Measurements from ENCODE around the gene BEGAIN.

DNA sequence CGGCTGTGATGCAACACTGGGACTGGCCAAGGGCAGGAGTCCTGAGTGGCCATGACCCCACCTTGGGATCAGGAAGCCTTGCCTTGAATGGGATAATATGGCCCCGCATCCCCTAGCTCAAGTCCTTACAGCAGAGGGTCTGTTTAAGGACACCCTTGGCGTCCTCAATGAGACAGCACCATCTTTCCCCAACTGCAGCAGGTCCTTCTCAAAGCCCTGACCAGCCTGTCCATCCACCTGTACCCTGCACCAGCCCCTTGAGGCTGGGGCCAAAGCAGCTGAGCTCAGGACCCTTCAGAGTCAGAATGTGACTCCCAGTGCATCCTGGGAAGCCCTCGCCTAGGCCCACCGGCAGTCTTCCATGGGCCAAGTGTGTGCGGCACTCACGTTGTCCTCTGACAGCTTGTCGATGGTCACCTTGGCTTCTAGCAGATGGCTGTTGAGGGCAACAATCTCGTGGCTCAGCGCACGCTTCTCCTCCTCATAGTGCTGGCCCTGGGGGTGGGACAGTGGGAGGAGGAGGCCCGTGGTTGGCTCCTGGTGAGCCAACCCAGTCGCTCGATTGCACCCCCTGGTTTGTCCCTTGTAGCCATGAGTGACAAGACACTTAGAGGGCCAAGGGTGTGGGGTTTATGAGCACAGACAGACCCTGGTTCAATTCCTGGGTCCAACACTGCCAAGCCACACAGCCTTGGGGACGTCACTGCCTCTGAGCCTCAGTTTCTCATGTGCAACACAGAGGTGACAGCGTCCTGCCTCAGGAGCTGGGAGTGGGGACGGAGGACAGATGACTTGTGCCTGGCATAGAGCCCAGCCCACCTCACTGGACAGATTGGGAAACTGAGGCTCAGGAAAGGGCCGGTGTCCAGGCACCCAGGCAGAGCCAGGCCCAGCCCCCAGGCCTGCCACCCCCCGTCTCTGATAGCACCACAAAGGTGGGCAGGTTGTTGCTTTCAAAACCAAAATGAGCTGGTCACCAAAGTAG is 43.5 kb downstream of the BEGAIN start:
- TF ChIP-seq EZH2 (IDR thresholded peaks at IDR 0.05; ENCODE audit: borderline replicate concordance, insufficient read depth, low read length, poor library complexity, severe bottlenecking) (no peak), EP300 (conservative IDR thresholded peaks at IDR 0.05; ENCODE audit: poor library complexity, severe bottlenecking) (no peak), TAF1 (IDR thresholded peaks at IDR 0.05; ENCODE audit: low read depth) (no peak), MXI1 (conservative IDR thresholded peaks at IDR 0.05; ENCODE audit: poor library complexity, severe bottlenecking) (no peak), POLR2AphosphoS5 (IDR thresholded peaks at IDR 0.05) (no peak), RAD21 (conservative IDR thresholded peaks at IDR 0.05) (no peak), SMC3 (conservative IDR thresholded peaks at IDR 0.05; ENCODE audit: poor library complexity) (no peak)
- TF ChIP-seq, protein P1, sequence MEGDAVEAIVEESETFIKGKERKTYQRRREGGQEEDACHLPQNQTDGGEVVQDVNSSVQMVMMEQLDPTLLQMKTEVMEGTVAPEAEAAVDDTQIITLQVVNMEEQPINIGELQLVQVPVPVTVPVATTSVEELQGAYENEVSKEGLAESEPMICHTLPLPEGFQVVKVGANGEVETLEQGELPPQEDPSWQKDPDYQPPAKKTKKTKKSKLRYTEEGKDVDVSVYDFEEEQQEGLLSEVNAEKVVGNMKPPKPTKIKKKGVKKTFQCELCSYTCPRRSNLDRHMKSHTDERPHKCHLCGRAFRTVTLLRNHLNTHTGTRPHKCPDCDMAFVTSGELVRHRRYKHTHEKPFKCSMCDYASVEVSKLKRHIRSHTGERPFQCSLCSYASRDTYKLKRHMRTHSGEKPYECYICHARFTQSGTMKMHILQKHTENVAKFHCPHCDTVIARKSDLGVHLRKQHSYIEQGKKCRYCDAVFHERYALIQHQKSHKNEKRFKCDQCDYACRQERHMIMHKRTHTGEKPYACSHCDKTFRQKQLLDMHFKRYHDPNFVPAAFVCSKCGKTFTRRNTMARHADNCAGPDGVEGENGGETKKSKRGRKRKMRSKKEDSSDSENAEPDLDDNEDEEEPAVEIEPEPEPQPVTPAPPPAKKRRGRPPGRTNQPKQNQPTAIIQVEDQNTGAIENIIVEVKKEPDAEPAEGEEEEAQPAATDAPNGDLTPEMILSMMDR (IDR thresholded peaks at IDR 0.05; ENCODE audit: poor library complexity, severe bottlenecking), result no peak
- TF ChIP-seq, protein P2, sequence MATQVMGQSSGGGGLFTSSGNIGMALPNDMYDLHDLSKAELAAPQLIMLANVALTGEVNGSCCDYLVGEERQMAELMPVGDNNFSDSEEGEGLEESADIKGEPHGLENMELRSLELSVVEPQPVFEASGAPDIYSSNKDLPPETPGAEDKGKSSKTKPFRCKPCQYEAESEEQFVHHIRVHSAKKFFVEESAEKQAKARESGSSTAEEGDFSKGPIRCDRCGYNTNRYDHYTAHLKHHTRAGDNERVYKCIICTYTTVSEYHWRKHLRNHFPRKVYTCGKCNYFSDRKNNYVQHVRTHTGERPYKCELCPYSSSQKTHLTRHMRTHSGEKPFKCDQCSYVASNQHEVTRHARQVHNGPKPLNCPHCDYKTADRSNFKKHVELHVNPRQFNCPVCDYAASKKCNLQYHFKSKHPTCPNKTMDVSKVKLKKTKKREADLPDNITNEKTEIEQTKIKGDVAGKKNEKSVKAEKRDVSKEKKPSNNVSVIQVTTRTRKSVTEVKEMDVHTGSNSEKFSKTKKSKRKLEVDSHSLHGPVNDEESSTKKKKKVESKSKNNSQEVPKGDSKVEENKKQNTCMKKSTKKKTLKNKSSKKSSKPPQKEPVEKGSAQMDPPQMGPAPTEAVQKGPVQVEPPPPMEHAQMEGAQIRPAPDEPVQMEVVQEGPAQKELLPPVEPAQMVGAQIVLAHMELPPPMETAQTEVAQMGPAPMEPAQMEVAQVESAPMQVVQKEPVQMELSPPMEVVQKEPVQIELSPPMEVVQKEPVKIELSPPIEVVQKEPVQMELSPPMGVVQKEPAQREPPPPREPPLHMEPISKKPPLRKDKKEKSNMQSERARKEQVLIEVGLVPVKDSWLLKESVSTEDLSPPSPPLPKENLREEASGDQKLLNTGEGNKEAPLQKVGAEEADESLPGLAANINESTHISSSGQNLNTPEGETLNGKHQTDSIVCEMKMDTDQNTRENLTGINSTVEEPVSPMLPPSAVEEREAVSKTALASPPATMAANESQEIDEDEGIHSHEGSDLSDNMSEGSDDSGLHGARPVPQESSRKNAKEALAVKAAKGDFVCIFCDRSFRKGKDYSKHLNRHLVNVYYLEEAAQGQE (IDR thresholded peaks at IDR 0.05; ENCODE audit: borderline replicate concordance), result no peak
